Omental fat pad (tissue), 4 donors: ENCODE measurements around the gene NAALADL2. TPM values are rescaled to one million over a fixed set of nuclear protein-coding genes. Genes with fewer than 3 reads are reported as not detected.

Experiments used
- ATAC-seq: fragments of 150-250 bp; one replicate; pipeline ENCODE4 v1.9.1; 2016; ENCODE audit warnings: mild to moderate bottlenecking, moderate library complexity; ENCODE audit not compliant: low FRiP score
- DNase-seq: peaks from one replicate; pipeline ENCODE4 v3.0.0-alpha.2; 2019; ENCODE audit warnings: low spot score
- CTCF ChIP-seq, 3 donors: fragments of 450-650 bp; IDR thresholded peaks; one replicate each; pipeline ENCODE4 v1.5.1; 2016 to 2017; ENCODE audit warnings: antibody characterized with exemption in 3 of 3, mild to moderate bottlenecking in 3 of 3, moderate library complexity in 2 of 3
- total RNA-seq, 4 donors: library from RNA; depleted of rRNA; stranded (reverse); fragments of >200 nt; gene quantifications; one replicate each; pipeline ENCODE4 v1.1.0, GENCODE V29; 2016

The NAALADL2 gene
- total RNA-seq, 4 donors from 2014 or later, result 6.5 to 15.1 (median 8.0) TPM

DNA sequence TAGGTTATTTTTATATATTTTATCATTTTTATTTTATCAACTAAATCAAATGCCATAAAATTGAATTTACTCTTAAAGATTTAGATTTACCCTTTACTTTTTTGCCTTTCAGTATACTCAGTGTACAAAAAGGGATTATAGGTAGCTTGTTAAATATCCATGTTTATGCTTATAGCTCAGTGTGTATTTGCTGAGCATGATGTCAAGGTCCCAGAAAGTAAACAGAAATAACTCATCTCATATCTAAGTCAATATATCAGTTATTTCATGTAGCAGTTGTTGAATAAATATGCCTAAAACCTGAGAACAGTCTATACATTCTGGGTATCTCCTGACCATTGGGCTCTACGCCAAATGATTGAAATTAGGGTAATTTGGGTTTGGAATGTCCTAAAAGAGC lies 693.8 kb downstream of the NAALADL2 start:
- DNase-seq, result no peak
- ATAC-seq, result no peak
- TF ChIP-seq CTCF (IDR thresholded peaks at IDR 0.05), result no peak

DNA sequence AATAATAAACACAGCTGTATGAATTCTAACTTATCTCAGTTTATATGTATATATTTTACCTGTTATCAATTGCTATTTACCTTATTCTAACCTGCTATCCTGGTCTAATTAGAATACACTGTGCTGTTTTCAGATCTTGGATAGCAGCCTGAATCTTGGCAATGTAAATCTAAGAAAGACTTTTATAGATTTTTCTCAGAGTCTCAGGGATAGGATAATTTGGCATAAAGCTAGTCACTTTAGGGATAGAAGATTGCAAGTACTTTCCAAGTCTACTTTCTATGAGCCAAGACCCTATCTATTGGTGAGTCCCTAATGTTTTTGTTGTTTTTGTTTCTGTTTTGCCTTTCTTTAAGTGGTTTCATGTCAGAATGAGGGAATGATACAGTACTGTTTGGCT lies 695.7 kb downstream of the NAALADL2 start:
- TF ChIP-seq CTCF (IDR thresholded peaks at IDR 0.05), result no peak
- ATAC-seq, result no peak
- no peak for DNase-seq

GRCh38 chr3:175558261-175558660 lies 699.1 kb downstream of the NAALADL2 start:
- TF ChIP-seq CTCF (IDR thresholded peaks at IDR 0.05), result no peak
- DNase-seq, result no peak
- no peak for ATAC-seq

DNA sequence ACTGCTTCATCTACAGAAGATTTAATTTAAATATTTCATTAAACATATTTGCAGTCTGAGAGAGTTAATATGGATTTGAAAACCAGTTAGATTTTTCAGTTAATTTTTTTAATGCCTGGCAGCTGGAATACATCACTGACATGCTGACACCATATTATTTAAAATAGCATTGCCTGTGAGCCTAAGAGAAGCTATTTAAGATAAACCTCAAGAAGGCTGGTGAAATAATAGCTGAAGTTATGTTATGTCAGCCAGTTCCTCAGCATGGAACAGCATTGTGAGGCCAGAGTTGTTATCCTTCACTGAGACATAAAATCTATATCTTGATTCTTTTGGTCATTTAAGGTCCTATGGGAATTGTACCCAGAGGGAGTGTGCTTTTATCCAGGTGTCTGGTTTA lies 705.2 kb downstream of the NAALADL2 start:
- DNase-seq (no peak), ATAC-seq (no peak)
- no peak for TF ChIP-seq CTCF (IDR thresholded peaks at IDR 0.05)

GRCh38 chr3:175571096-175571495 lies 712.0 kb downstream of the NAALADL2 start:
- no peak for TF ChIP-seq CTCF (IDR thresholded peaks at IDR 0.05)
- no peak for DNase-seq
- no peak for ATAC-seq

- no peak for DNase-seq
- no peak for ATAC-seq
- no peak for TF ChIP-seq CTCF (IDR thresholded peaks at IDR 0.05)
Measured at GRCh38 chr3:175573226-175573625, 714.1 kb downstream of the NAALADL2 start.

DNA sequence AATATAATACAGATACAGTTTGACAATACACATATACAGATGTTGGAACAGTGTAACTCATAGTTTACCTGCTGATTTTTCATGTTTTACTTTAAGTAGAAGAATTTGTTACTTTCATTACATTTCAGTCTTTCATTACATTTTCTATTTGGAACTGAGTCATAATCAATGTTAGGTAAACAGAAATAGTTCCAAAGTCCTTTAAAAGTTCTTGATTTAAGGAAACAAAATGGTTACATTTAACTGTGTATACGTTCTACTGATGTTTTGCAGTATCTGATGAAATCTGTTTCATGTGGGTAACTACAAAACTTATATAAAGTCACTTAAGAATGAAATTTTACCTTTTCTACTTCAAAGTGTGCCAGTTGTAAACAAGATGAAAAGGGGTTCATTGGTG lies 721.2 kb downstream of the NAALADL2 start:
- ATAC-seq, result no peak
- DNase-seq, result no peak
- TF ChIP-seq CTCF (IDR thresholded peaks at IDR 0.05), result no peak
